Panc1 (cell line): ENCODE measurements around the gene HCRTR1.

ENCODE experiments used
- CTCF ChIP-seq: fragments of 450-650 bp; IDR thresholded peaks from 2 replicates; pipeline ENCODE4 v1.5.1; 2017; ENCODE audit warnings: mild to moderate bottlenecking
- POLR2AphosphoS5 ChIP-seq: IDR thresholded peaks from 2 replicates; pipeline ENCODE4 v1.6.1; 2012; ENCODE audit warnings: mild to moderate bottlenecking, low read depth, low read length, moderate library complexity
- TF ChIP-seq, protein P1 (sequence below), 2 experiments: IDR thresholded peaks; 2 replicates each; pipeline ENCODE4 v1.6.1; 2011 to 2012; ENCODE audit warnings: low read depth in 2 of 2, control low read depth in 1 of 2, low read length in 1 of 2, mild to moderate bottlenecking in 1 of 2, moderate library complexity in 1 of 2; ENCODE audit not compliant: insufficient read depth in 1 of 2

DNA sequence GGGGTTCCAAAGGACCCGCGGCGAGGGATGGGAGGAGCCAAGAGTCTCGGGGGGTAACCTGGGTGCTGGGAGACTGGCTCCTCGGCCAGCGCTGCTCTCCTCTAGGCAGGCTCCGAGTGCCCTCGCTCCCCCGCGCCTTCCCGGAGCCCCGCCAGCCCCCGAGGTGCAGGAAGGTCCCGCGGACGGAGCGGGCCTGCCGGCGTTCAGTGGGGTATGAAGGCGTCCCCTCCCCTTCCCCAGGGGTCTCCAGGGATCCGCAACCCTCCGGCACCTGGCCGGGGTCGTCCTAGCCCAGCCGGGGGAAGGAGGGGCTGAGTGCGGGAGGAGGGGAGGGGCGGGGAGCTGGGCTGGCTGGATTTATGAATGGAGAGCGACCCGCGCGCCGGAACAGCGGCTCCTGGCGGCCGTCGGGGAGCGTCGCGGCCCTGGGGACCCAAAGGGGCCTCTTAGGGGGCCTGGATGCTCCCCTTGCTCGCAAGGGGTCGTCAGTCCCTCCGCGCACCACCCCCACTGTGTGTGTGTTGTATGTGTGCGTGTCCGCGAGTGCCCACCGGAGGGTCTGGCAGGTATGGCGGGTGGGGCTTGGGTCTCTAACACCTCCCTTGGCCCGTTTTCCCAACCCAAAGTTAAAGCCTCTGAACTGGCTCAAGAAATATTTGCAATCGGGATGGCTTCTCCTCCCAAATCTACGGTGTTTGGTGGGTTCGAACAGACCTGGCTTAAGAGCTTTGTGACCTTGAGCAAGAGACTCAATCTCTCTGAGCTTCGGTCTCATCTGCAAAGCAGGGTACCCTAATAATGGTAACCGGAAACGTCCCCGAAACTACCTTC, 642 bp downstream of the HCRTR1 start:
- TF ChIP-seq CTCF, result peak; percentile 95
- TF ChIP-seq POLR2AphosphoS5, result no peak
- TF ChIP-seq, protein P1, sequence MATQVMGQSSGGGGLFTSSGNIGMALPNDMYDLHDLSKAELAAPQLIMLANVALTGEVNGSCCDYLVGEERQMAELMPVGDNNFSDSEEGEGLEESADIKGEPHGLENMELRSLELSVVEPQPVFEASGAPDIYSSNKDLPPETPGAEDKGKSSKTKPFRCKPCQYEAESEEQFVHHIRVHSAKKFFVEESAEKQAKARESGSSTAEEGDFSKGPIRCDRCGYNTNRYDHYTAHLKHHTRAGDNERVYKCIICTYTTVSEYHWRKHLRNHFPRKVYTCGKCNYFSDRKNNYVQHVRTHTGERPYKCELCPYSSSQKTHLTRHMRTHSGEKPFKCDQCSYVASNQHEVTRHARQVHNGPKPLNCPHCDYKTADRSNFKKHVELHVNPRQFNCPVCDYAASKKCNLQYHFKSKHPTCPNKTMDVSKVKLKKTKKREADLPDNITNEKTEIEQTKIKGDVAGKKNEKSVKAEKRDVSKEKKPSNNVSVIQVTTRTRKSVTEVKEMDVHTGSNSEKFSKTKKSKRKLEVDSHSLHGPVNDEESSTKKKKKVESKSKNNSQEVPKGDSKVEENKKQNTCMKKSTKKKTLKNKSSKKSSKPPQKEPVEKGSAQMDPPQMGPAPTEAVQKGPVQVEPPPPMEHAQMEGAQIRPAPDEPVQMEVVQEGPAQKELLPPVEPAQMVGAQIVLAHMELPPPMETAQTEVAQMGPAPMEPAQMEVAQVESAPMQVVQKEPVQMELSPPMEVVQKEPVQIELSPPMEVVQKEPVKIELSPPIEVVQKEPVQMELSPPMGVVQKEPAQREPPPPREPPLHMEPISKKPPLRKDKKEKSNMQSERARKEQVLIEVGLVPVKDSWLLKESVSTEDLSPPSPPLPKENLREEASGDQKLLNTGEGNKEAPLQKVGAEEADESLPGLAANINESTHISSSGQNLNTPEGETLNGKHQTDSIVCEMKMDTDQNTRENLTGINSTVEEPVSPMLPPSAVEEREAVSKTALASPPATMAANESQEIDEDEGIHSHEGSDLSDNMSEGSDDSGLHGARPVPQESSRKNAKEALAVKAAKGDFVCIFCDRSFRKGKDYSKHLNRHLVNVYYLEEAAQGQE (IDR thresholded peaks at IDR 0.05; ENCODE audit: insufficient read depth in 1 of 2, low read depth in 2 of 2, low read length in 1 of 2), result no peak
